HG02642 (cell line): ENCODE results near the gene DNAH14.
"Not testable (repeated sequence)": the region's sequence is repeated elsewhere in the genome, so short reads cannot be mapped to it uniquely, and the experiment has no call there.

ENCODE experiments used
- ATAC-seq: cut with Tn5 transposase; IDR thresholded peaks from one replicate; pipeline ENCODE4 v1.9.1; 2021; ENCODE audit warnings: mild to moderate bottlenecking; ENCODE audit not compliant: unreplicated experiment, poor library complexity

Gene DNAH14

DNA sequence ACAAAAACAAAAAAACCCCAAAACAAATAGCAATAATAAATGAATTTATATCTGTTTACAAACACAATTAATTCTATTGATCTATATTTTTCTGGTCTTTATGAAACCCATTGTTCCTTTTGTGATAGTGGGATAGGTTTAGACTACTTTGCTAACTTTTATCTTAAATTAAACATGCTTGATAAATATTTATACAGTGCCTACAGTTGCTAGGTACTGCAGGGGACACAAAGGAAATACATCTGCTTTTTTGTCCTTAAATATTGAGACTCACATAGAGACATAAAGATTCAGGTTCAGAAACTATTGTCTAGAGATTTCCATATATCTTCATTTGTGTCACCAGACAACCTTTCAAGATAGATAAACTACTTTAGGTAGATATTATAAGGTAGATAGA, 8.5 kb upstream of the DNAH14 start:
- no peak for ATAC-seq

DNA sequence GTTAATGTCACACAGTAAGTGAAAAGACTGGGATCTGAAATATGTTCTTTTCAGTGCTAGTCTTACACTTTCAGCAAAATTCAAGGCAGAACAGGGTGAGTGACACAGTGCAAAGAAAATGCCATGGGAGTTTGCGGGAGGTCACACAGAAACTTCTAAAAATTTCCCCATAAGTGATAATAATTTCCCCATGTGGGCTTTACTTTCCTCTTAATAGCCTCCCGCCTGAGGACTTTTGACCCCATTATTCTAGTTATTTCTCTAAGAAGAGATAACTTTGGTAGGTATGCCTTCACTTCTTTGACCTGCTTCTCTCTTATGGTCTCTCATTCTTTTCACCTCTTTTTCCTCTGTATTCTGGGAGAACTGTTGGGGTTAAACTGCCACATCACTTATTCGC, 8.1 kb upstream of the DNAH14 start:
- ATAC-seq = no peak

DNA sequence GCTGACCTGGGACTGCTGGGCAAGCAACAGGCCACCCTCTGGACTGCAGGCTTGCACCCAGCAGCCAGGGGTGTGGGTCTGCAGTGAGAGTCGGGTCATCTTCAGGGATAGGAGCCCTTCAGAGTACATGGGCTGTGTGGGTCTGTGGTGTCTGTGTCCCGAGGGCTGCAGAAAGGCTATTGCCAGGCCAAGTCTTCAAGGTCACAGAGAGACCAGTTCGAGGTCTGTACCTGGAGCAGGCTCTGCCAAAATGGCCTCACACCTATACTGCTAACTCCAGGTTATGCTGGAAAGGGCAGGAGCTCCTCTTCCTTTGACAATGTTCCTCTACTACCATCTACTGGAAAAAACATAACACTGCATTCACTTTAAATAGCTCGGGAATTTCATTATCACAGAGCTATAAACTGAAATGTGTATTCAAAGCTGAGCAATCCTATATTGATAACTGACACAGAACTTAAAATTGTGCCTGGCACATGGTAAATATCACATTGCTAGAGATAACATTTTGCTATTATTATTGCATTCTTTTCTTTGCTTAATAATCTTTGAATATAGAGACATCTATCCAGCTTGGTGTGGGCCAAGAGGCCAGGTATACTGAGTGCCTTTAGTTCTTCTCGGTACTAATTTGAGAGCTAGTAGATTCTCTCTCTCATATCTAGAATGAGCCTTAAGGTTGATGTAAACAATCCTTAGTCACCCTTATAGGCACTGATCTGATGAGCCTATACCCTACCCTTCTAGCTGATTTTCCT, 6.9 kb upstream of the DNAH14 start:
- ATAC-seq = peak; percentile 71

DNA sequence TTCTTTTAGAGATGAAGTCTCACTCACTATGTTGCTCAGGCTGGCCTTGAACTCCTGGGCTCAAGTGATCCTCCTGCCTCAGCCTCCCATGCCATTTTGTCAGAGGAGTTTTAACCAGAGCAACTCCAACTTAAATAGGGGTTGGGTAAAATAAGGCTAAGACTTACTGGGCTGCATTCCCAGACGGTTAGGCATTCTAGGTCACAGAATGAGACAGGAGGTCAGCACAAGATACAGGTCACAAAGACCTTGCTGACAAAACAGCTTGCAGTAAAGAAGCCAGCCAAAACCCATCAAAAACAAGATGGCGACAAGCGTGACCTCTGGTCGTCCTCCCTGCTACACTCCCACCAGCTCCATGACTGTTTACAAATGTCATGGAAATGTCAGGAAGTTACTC, 5.7 kb upstream of the DNAH14 start:
- ATAC-seq = no peak

DNA sequence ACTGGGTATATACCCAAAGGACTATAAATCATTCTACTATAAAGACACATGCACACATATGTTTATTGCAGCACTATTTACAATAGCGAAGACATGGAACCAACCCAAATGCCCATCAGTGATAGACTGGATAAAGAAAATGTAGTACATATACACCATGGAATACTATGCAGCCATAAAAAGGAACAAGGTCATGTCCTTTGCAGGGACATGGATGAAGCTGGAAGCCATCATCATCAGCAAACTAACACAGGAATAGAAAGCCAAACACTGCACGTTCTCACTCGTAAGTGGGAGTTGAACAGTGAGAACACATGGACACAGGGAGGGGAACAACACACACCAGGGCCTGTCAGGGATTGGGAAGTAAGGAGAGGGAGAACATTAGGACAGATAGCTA, 1.8 kb upstream of the DNAH14 start:
- not testable (repeated sequence) for ATAC-seq

DNA sequence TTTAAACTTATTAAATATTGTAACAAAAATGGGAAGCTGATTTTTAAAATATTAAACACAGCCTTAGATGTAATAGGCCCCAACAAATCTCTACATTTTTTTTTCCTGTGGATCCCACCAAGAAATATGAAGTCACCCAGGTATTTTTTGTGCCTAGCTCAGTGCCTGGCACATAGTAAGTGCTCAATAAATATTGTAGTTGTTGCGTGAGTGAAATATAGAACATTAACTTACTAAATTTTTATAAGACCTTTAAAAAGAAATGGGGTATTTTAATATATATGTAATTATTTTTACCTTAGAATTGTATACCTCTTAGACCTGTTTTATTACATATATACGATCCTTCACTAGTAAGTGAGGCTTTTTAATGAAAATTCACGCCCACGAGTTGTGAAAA, 569 bp upstream of the DNAH14 start:
- no peak for ATAC-seq

DNA sequence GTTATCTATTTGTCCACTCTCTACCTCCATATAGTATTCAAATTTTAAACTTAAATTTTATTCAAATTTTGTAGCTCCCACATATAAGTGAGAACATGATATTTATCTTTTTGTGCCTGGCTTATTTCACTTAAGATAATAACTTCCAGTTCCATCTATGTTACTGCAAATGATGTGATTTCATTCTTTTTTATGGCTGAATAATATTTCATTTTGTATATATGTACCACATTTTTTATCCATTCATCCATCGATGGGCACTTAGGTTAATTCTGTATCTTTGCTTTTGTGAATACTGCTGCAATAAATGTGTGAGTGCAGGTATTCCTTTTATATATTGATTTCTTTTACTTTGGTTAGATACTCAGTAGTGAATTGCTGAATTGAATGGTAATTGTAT, 2.1 kb downstream of the DNAH14 start:
- ATAC-seq = no peak

DNA sequence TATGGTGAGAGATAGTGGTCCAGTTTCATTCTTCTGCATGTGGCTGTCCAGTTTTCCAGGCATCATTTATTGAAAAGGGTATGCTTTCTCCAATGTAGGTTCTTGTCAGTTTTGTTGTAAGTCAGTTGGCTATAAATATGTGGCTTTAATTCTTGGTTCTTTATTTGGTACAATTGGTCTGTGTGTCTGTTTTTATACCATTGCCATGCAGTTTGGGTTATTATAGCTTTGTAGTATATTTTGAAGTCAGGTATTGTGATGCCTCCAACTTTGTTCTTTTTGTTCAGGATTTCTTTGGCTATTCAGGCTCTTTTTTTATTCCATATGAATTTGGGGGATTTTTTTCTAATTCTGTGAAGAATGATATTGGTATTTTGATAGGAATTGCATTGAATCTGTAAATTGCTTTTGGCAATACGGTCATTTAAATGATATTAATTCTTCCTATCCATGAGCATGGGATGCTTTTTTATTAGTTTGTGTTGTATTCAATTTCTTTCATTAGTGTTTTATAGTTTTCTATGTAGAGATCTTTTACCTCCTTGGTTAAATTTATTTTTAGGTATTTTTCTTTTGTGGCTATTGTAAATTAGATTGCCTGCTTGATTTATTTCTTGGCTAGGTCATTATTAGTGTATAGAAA, 3.3 kb downstream of the DNAH14 start:
- ATAC-seq = no peak

DNA sequence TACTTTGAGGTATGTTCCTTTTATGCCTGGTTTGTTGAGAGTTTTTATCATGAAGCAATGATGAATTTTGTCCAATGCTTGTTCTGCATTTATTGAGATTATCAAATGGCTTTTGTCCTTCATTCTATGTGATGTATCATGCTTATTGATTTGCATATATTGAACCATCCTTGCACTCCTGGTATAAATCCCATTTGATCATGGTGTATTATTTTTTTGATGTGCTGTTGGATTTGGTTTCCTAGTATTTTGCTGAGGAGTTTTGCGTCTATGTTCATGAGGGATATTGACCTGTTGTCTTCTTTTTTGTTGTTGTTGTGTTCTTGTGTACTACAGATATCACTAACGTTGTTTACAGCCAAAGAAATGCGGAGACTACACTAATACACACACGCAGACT, 4.1 kb downstream of the DNAH14 start:
- no peak for ATAC-seq

DNA sequence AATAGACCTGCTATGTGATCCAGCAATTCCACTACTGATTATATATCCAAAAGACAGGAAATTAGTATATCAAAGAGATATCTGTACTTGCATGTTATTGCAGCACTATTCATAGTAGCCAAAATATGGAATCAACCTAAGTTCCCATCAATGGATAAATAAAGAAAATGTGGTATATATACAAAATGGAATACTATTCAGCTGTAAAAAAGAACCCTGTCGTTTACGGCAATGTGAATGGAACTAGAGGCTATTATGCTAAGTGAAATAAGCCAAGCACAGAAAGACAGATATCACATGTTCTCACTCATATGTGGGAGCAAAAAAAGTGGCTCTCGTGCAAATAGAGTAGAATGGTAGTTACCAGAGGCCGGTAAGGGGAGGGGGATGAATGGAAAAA, 9.2 kb downstream of the DNAH14 start:
- ATAC-seq = no peak

DNA sequence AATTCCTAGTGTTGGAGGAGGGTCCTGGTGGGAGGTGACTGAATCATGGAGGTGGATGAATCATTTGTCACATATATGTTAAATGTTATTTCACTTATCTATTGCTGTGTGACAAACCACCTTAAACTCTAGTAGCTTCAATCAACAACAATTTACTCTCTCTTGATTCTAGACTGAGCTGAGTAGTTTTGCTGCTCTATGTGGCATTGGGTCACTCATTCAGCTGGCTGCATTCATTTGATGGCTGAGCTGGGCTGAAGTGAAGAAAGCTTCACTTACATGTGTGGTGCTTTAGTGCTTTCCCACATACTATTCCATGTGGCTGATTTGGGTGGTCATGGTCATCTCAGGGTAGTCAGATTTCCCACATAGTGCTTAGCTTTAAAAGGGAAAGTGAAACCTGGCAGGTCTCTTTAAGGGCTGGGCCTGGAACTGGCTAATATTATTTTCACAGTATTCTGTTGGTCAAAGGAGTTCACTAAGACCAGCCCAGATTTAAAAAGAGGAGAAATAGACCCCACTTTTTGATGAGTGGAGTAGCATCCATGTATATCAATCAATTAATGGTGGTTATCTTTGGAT, 10.5 kb downstream of the DNAH14 start:
- no peak for ATAC-seq

DNA sequence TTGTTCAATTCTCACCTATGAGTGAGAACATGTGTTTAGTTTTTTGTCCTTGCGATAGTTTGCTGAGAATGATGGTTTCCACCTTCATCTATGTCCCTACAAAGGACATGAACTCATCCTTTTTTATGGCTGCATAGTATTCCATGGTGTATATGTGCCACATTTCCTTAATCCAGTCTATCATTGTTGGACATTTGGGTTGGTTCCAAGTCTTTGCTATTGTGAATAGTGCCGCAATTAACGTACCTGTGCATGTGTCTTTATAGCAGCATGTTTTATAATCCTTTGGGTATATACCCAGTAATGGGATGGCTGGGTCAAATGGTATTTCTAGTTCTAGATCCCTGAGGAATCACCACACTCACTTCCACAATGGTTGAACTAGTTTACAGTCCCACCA, 11.3 kb downstream of the DNAH14 start:
- ATAC-seq = not testable (repeated sequence)

DNA sequence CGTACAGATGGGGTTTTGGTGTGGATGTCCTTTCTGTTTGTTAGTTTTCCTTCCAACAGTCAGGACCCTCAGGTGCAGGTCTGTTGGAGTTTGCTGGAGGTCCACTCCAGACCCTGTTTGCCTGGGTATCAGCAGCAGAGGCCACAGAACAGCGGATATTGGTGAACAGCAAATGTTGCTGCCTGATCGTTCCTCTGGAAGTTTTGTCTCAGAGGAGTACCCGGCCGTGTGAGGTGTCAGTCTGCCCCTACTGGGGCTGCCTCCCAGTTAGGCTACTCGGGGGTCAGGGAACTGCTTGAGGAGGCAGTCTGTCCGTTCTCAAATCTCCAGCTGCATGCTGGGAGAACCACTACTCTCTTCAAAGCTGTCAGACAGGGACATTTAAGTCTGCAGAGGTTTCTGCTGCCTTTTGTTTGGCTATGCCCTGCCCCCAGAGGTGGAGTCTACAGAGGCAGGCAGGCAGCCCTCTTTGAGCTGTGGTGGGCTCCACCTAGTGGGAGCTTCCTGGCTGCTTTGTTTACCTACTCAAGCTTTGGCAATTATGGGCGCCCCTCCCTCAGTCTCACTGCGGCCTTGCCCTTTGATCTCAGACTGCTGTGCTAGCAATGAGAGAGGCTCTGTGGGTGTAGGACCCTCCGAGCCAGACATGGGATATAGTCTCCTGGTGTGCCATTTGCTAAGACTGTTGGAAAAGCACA, 16.3 kb downstream of the DNAH14 start:
- not testable (repeated sequence) for ATAC-seq

DNA sequence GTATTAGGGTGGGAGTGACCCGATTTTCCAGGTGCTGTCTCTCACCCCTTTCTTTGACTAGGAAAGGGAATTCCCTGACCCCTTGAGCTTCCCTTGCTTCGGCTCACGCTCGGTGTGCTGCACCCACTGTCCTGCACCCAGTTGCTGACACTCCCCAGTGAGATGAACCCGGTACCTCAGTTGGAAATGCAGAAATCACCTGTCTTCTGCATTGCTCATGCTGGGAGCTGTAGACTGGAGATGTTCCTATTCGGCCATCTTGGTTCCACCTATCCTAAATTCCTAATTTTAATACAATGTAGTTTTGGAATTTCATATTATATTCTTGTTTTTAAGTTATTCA, 16.8 kb downstream of the DNAH14 start:
- not testable (repeated sequence) for ATAC-seq

DNA sequence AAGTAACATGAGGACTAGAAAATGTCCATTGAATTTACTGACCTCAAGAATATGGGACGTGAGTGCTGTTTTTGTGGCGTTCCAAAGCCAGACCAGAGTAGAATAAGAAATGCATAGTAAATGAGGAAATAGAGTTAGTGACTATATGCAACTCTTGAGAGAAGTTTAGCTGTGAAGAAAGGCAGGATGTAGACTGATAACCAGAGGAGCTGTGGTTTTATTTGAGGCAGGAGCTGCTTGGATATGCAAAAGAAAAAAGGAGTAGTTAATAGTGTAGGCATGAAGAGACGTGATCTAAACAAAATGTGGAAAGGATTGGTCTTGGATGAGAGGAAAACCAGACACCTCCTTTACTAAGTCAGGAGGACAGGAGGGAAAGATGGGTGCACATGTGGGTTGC, 28.2 kb downstream of the DNAH14 start:
- no peak for ATAC-seq

DNA sequence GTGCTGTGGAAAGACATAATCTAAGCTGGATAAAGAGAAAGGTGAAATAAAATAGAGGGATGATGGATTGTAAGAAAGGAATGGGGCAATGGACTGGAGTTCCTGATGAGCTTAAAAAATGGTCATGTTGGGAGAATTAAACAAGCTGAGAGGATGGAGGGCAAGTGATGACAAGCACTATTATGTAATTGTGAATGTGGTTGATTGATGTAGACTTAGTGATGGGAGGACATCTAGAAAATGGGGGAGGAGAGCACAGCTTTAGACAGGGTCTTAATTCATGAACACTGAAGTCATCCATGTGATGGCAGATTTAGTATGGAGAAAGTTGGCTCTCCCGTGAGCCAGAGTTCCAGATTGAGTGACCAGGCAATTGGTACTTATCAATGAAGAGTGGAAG, 29.0 kb downstream of the DNAH14 start:
- ATAC-seq = no peak

DNA sequence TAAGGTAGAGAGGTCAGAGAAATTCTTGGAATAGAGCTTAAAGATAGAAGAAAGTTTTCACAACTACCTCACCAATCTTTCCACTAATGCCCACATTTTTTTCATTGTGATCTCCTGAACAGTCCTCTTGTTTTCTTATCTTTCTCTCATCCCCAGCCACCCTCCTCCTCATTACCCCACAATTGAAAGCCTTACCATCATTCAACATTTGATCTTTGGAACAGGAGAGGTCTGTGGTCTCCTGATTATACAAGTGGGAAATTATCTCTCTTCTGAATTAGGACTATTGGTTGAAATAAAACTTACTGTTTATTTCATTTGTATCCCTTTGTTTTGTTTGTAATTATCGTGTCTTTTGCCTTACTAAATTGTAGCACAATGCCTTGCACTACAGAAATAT, 29.6 kb downstream of the DNAH14 start:
- ATAC-seq = no peak

DNA sequence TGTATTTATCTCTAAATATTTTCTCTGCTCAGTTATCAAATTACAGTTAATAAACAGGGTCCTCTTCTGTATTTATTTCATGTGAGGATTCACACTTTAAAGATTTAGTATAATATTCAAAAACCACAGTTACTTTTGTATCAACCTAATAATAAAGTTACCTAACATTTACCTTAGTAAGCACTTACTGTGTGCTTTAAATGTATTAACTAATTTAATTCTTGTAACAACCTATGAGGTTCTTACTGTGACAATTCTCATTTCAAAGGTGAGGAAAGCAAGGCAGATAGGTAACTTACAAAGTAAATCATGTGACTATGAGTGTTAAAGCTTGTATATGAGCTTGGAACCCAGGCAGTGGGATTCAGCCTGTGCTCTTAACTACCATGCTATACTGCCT, 30.2 kb downstream of the DNAH14 start:
- no peak for ATAC-seq

DNA sequence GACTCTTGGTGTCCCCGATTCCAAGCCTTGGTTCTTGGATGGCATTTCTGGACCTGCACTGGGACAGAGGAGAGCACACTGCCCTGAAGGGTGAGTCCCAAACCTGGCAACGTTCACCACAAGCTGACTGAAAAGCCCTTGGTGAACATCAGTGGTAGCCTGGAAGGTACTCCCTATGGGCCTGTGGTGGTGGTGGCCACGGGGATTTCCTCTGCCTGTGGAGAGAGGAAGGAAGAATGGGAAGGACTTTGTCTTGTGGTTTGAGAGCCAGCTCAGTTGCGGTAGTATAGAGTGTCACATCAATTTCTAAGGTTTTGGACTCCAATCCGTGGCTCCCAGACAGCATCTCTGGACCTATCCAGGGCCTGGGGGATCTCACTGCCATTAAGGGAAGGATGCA, 50.7 kb downstream of the DNAH14 start:
- ATAC-seq = no peak

DNA sequence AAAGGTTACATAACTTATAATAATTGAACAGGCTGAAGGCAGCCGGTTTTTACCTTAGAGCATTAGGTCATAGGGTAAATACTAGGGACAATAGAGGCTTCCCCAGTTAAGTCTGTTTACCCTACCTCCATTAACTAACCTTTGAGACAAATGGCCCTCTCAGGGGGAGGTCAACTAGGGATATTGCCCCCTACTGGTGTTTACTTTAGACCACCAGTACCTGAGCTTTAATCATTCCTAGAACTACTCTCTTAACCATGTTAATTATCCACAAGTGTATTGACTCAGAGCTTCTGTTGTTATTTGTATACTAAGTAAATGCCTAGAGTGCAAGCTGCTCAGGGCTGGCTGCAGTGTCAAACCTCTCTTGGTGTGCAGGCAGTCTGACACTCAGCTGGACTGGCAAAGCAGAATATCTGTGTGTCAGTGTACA, 52.5 kb downstream of the DNAH14 start:
- not testable (repeated sequence) for ATAC-seq

DNA sequence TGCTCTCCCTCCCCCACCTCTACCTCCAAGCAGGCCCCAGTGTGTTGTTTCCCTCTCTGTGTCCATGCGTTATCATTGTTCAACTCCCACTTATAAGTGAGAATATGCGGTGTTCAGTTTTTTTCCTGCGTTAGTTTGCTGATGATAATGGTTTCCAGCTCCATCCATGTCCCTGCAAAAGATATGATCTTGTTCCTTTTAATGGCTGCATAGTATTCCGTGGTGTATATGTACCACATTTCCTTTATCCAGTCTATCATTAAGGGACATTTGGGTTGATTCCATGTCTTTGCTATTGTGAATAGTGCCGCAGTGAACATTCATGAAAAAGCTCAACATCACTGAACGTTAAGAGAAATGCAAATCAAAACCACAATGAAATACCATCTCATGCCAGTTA, 58.6 kb downstream of the DNAH14 start:
- no peak for ATAC-seq
